Activated CD8-positive, alpha-beta T cell treated with anti-CD3 and anti-CD28 coated beads for 36 hours (primary cell): Measurements from ENCODE around the gene CCDC60. TPM values are rescaled to one million over a fixed set of nuclear protein-coding genes. Genes with fewer than 3 reads are reported as not detected.

Experiments used
- ATAC-seq: fragments of 200-7000 bp; cut with Tn5 transposase; one replicate; pipeline ENCODE4 v1.10.0; 2021; ENCODE audit warnings: mild to moderate bottlenecking, moderate library complexity
- CTCF ChIA-PET: fragments of 350-600 bp; sonication (Branson Sonifier 250); formaldehyde crosslinking; loops from one replicate; lab custom pipeline; 2021; ENCODE audit warnings: antibody characterized with exemption; lab: Charles Lee
- POLR2A ChIA-PET: fragments of 350-600 bp; sonication (Branson Sonifier 250); formaldehyde crosslinking; loops from one replicate; lab custom pipeline; 2021; ENCODE audit warnings: antibody characterized with exemption; lab: Charles Lee
- DNase-seq: peaks from one replicate; pipeline ENCODE4 v3.0.0-alpha.2; 2020
- H3K27ac Mint-ChIP-seq: one replicate; pipeline ENCODE4 v1.8.0; 2021; ENCODE audit warnings: mild to moderate bottlenecking, mixed read lengths
- H3K27me3 Mint-ChIP-seq: one replicate; pipeline ENCODE4 v1.8.0; 2021; ENCODE audit warnings: mixed read lengths
- H3K36me3 Mint-ChIP-seq: one replicate; pipeline ENCODE4 v1.8.0; 2021; ENCODE audit warnings: low read depth, mixed read lengths
- H3K4me1 Mint-ChIP-seq: one replicate; pipeline ENCODE4 v1.8.0; 2021; ENCODE audit warnings: low read depth, mixed read lengths
- H3K4me3 Mint-ChIP-seq: one replicate; pipeline ENCODE4 v1.8.0; 2021; ENCODE audit warnings: mild to moderate bottlenecking, moderate library complexity, mixed read lengths
- H3K9me3 Mint-ChIP-seq: one replicate; pipeline ENCODE4 v1.8.0; 2021; ENCODE audit warnings: mixed read lengths
- intact Hi-C: fragments of 100-400 bp; cut with micrococcal nuclease; formaldehyde crosslinking; loops from one replicate; pipeline ENCODE4 v1.10.0; 2022
- total RNA-seq, 2 experiments: library from RNA; stranded (reverse); gene quantifications; one replicate each; pipeline ENCODE4 v1.2.3, GENCODE V29; 2021
- TF ChIP-seq, protein P1 (sequence below): fragments of 200-600 bp; IDR thresholded peaks from one replicate; pipeline ENCODE4 v1.8.0; 2022; ENCODE audit warnings: antibody characterized with exemption, mild to moderate bottlenecking

The CCDC60 gene
- total RNA-seq, 2 experiments from 2014 or later = not detected

DNA sequence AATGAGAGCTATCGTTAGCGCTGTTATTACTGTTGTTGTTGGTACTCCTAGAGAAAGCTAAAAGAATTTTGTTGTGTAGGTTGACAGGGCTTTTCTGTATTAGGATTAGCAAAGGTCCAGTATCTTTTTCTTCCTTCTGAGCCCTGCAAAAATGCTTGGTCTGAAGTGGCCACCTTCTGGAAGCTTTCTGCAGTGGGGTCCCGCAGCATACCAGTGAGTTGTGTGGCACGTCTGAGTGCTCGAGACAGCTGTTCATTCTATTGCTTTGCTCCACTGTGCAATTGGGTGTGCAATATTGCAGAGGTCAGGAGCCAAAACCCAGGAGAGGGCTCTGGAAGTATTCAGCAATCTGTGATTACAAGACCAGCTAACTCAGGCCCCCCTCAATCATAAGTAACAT is 57.1 kb downstream of the CCDC60 start:
- ChIA-PET CTCF (interaction anchor here (1.6 kb wide), 1 partner anchor 21 kb away, joined by 5 read pairs; no protein-coding TSS in a partner anchor), POLR2A (no interaction called here)
- Mint-ChIP-seq H3K36me3 (no peaks in the 10 kb centered on the region), H3K9me3 (no peaks in the 10 kb centered on the region), H3K27me3 (peaks cover 6% of the 10 kb centered on the region), H3K4me3 (no peak overlapping the region), H3K4me1 (no peaks in the 10 kb centered on the region), H3K27ac (no peak overlapping the region)
- ATAC-seq (no peak), DNase-seq (no peak)
- TF ChIP-seq, protein P1, sequence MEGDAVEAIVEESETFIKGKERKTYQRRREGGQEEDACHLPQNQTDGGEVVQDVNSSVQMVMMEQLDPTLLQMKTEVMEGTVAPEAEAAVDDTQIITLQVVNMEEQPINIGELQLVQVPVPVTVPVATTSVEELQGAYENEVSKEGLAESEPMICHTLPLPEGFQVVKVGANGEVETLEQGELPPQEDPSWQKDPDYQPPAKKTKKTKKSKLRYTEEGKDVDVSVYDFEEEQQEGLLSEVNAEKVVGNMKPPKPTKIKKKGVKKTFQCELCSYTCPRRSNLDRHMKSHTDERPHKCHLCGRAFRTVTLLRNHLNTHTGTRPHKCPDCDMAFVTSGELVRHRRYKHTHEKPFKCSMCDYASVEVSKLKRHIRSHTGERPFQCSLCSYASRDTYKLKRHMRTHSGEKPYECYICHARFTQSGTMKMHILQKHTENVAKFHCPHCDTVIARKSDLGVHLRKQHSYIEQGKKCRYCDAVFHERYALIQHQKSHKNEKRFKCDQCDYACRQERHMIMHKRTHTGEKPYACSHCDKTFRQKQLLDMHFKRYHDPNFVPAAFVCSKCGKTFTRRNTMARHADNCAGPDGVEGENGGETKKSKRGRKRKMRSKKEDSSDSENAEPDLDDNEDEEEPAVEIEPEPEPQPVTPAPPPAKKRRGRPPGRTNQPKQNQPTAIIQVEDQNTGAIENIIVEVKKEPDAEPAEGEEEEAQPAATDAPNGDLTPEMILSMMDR = no peak
- intact Hi-C loops = no loop called here

DNA sequence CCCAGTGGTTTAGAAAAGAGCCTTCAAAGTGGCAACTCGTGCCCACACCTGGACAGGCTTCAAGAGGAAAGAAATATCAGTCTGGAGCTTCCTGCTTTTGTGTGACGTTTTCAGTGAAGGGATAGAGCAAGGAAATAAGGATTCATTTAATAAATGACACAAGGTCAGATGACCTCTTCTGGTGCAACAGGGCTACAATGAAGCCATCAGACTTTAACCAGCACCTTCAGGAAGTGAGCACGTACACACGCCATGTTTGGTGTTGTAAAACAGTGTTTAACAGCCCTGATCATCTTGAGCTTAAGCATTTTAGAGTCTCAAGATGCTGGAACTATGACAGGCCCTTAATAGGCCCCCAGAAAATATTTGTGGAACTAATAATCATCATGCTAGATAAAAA is 59.1 kb downstream of the CCDC60 start:
- H3K4me1 Mint-ChIP-seq = no peaks in the 10 kb centered on the region
- no peaks in the 10 kb centered on the region for H3K36me3 Mint-ChIP-seq
- no peak overlapping the region for H3K4me3 Mint-ChIP-seq
- peaks cover 4% of the 10 kb centered on the region for H3K27me3 Mint-ChIP-seq
- intact Hi-C loops = no loop called here
- H3K9me3 Mint-ChIP-seq = no peaks in the 10 kb centered on the region
- TF ChIP-seq, protein P1 = no peak
- ATAC-seq = no peak
- no peak for DNase-seq
- H3K27ac Mint-ChIP-seq = no peak overlapping the region
- ChIA-PET CTCF (no interaction called here), POLR2A (no interaction called here)

DNA sequence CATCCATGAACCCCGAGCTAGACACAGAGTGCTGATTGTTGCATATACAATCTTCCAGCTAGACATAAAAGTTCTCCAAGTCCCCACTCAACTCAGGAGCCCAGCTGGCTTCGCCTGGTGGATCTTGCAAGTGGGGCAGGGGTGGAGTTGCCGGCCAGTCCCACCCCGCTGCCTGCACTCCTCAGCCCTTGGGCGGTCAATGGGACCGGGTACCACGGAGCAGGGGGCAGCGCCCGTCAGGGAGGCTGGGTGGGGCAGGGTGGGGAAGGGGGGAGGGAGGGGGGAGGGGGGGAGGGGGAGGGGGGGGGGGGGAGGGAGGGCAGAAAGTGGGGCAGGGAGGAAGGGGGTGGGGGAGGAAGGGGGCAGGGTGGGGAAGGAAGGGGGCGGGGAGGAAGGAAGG is 63.0 kb downstream of the CCDC60 start:
- ATAC-seq = no peak
- Mint-ChIP-seq H3K4me3 (no peak overlapping the region), H3K27me3 (peaks cover 4% of the 10 kb centered on the region), H3K4me1 (no peaks in the 10 kb centered on the region), H3K27ac (no peak overlapping the region), H3K36me3 (no peaks in the 10 kb centered on the region), H3K9me3 (no peaks in the 10 kb centered on the region)
- no peak for DNase-seq
- CTCF ChIA-PET = no interaction called here
- TF ChIP-seq, protein P1 = no peak
- intact Hi-C loops = no loop called here
- POLR2A ChIA-PET = no interaction called here

DNA sequence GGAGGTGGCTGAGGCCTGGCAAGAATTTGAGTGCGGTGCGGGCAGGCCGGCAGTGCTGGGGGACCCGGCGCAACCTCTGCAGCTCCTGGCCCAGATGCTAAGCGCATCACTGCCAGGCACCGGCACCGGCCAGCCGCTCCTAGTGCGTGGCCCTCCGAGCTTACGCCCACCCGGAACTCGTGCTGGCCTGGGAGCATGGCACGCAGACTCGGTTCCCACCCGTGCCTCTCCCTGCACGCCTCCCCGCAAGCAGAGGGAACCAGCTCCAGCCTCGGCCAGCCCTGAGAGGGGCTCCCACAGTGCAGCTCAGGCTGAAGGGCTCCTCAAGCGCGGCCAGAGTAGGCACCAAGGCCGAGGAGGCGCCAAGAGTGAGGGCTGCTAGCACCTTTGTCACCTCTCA is 63.7 kb downstream of the CCDC60 start:
- Mint-ChIP-seq H3K4me3 (no peak overlapping the region), H3K9me3 (no peaks in the 10 kb centered on the region)
- DNase-seq = no peak

DNA sequence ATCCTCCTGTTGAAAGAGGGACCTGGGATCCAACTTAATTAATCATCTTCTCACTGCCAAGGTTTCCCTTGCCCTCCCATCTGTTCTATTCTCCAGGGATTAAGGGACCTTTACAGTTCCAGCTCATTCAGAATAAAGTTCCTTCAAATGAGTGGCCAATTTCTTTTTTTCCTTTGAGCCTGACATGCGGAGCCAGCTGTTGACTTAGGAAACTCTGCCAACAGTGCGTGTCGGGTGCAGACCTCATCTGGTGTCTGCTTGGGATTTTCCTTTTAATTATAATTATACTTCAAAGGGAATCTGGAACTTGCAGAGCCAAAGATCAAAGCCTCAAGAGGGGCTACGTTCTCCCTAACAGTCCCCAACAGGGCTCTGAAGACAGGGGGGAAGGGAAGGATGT is 64.8 kb downstream of the CCDC60 start:
- Mint-ChIP-seq H3K4me1 (no peaks in the 10 kb centered on the region), H3K27me3 (peaks cover 4% of the 10 kb centered on the region), H3K36me3 (no peaks in the 10 kb centered on the region), H3K9me3 (no peaks in the 10 kb centered on the region), H3K4me3 (no peak overlapping the region), H3K27ac (no peak overlapping the region)
- no peak for DNase-seq
- TF ChIP-seq, protein P1 = no peak
- POLR2A ChIA-PET = no interaction called here
- intact Hi-C loops = no loop called here
- CTCF ChIA-PET = no interaction called here
- ATAC-seq = no peak

More for the DNA sequence above, 63.7 kb downstream of the CCDC60 start:
- Mint-ChIP-seq H3K27me3 (peaks cover 4% of the 10 kb centered on the region), H3K27ac (no peak overlapping the region), H3K4me1 (no peaks in the 10 kb centered on the region), H3K36me3 (no peaks in the 10 kb centered on the region)
- ATAC-seq = no peak
- TF ChIP-seq, protein P1 = no peak
- ChIA-PET CTCF (no interaction called here), POLR2A (no interaction called here)
- intact Hi-C loops = no loop called here
